ENCODE results near the gene LIME1. TPM values are rescaled to one million over a fixed set of nuclear protein-coding genes. Genes with fewer than 3 reads are reported as not detected.
A peak's percentile ranks its signal among the peaks of the same experiment; 100 is the strongest.

The LIME1 gene
- total and polyA plus RNA-seq, 9 of the 15 experiments (the other 6 are each of a cell fraction or from before 2014, with no cell fraction given), result 0.11 to 17.1 (median 2.8) TPM; not detected in 2

GRCh38 chr20:63707558-63708300, 28.7 kb upstream of the LIME1 start, which contains the start of the genes ARFRP1 and ZGPAT (continued):
- TF ChIP-seq CREB3L1 (IDR thresholded peaks at IDR 0.05; ENCODE audit: borderline replicate concordance, low read depth) (peak; percentile 82), HMG20A (CRISPR knock-in tag; conservative IDR thresholded peaks at IDR 0.05) (no peak), POLR3A (IDR thresholded peaks at IDR 0.05; ENCODE audit: borderline replicate concordance, extremely low read depth, insufficient read depth, insufficient read length) (no peak), ZNF24 (IDR thresholded peaks at IDR 0.05) (peak; percentile 16; the same call in 1 of the 2 replicates), GABPA (tag; conservative IDR thresholded peaks at IDR 0.05; ENCODE audit: low read depth) (peak; percentile 96), CCNT2 (IDR thresholded peaks at IDR 0.05; ENCODE audit: borderline replicate concordance, extremely low read depth, insufficient read length, low read depth, low read length) (peak; percentile 84), RREB1 (CRISPR knock-in tag; IDR thresholded peaks at IDR 0.05) (0 out of 2 replicates have a peak, but pooled peaks have one; percentile 25), PRDM10 (IDR thresholded peaks at IDR 0.05; ENCODE audit: partially characterized antibody) (no peak), SNRNP70 (optimal IDR thresholded peaks at IDR 0.05; ENCODE audit: low read depth, low read length) (no peak), SAFB (IDR thresholded peaks at IDR 0.05; ENCODE audit: borderline replicate concordance, low read depth, low read length) (no peak), TARDBP (IDR thresholded peaks at IDR 0.05) (no peak; the same call in 1 of the 2 replicates), E2F3 (CRISPR knock-in tag; IDR thresholded peaks at IDR 0.05) (no peak), ELF4 (CRISPR knock-in tag; IDR thresholded peaks at IDR 0.05) (no peak)
- TF ChIP-seq, protein P1, sequence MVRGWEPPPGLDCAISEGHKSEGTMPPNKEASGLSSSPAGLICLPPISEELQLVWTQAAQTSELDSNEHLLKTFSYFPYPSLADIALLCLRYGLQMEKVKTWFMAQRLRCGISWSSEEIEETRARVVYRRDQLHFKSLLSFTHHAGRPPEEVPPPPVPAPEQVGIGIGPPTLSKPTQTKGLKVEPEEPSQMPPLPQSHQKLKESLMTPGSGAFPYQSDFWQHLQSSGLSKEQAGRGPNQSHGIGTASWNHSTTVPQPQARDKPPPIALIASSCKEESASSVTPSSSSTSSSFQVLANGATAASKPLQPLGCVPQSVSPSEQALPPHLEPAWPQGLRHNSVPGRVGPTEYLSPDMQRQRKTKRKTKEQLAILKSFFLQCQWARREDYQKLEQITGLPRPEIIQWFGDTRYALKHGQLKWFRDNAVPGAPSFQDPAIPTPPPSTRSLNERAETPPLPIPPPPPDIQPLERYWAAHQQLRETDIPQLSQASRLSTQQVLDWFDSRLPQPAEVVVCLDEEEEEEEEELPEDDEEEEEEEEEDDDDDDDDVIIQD (CRISPR knock-in tag; IDR thresholded peaks at IDR 0.05), result peak; percentile 73; the same call in 1 of the 2 replicates
